Endothelial cell of umbilical vein (primary cell): ENCODE results near the gene LILRA2. TPM values are rescaled to one million over a fixed set of nuclear protein-coding genes. Genes with fewer than 3 reads are reported as not detected.

Experiments used
- BruUV-seq: library from RNA; stranded (reverse); fragments of 400-500 nt; replicated peaks from 2 replicates; lab custom pipeline; 2021; lab: Mats Ljungman, UMichigan
- CTCF ChIA-PET: fragments of 300-600, 350-600 bp; sonication (Branson Sonifier 250); formaldehyde crosslinking; loops from one replicate; lab custom pipeline; 2021; ENCODE audit warnings: antibody characterized with exemption, inconsistent platforms; lab: Charles Lee
- POLR2A ChIA-PET: fragments of 300-600, 350-600 bp; sonication (Branson Sonifier 250); formaldehyde crosslinking; loops from one replicate; lab custom pipeline; 2021; ENCODE audit warnings: antibody characterized with exemption, inconsistent platforms; lab: Charles Lee
- DNase-seq: peaks from one replicate; pipeline ENCODE4 v3.0.0-alpha.2; 2011; ENCODE audit warnings: low read depth, low spot score
- FAIRE-seq: peaks from 2 replicates; lab custom pipeline; 2011; peaks lifted over from hg19 to GRCh38; lab: Jason Lieb, UNC
- H2AFZ ChIP-seq: 2 replicates; pipeline ENCODE4 v1.6.0; 2012; ENCODE audit warnings: low read depth, low read length, control low read depth, inconsistent platforms
- H3K27ac ChIP-seq: 2 replicates; pipeline ENCODE4 v1.5.1; 2011; ENCODE audit warnings: low read depth, mild to moderate bottlenecking, control low read depth, low read length, moderate library complexity; ENCODE audit not compliant: insufficient read depth
- H3K27me3 ChIP-seq, 2 experiments: 2 replicates each; pipeline versions ENCODE4 v1.6.0 to v1.6.1; 2011; ENCODE audit warnings: low read length in 2 of 2, mixed read lengths in 1 of 2; ENCODE audit not compliant: control insufficient read depth in 2 of 2, insufficient read depth in 2 of 2
- H3K36me3 ChIP-seq, 2 experiments: 2 replicates in 1 of 2; 3 replicates in 1 of 2; pipeline ENCODE4 v1.5.1; 2011; ENCODE audit warnings: low read length in 2 of 2, mild to moderate bottlenecking in 1 of 2, moderate library complexity in 1 of 2; ENCODE audit not compliant: control insufficient read depth in 2 of 2, insufficient read depth in 2 of 2; ENCODE audit errors: extremely low read depth in 1 of 2
- H3K4me1 ChIP-seq: 3 replicates; pipeline ENCODE4 v1.5.1; 2011; ENCODE audit warnings: mild to moderate bottlenecking, low read length; ENCODE audit not compliant: control insufficient read depth, insufficient read depth; ENCODE audit errors: extremely low read depth
- H3K4me2 ChIP-seq: 2 replicates; pipeline ENCODE4 v1.6.1; 2011; ENCODE audit warnings: low read length, control low read depth, mixed read lengths; ENCODE audit not compliant: insufficient read depth
- H3K4me3 ChIP-seq, 3 experiments: fragments of 200-600 bp in 1 of 3; sonication (generic), shearing (Covaris generic) in 1 of 3; replicated peaks in 1 of 3; 2 replicates each; pipeline ENCODE4 v1.5.1; 2011 to 2016; ENCODE audit warnings: control low read depth in 3 of 3, low read length in 3 of 3, mild to moderate bottlenecking in 2 of 3, inconsistent platforms in 1 of 3, low read depth in 1 of 3, moderate library complexity in 1 of 3; ENCODE audit not compliant: insufficient read depth in 1 of 3
- H3K79me2 ChIP-seq: 2 replicates; pipeline ENCODE4 v1.6.0; 2012; ENCODE audit warnings: low read length, inconsistent platforms; ENCODE audit not compliant: control insufficient read depth, insufficient read depth
- H3K9ac ChIP-seq: replicated peaks from 2 replicates; pipeline ENCODE3; 2011; ENCODE audit warnings: low read length, control low read depth; ENCODE audit not compliant: insufficient read depth; ENCODE audit errors: extremely low read depth
- H3K9me1 ChIP-seq: replicated peaks from 3 replicates; pipeline ENCODE4 v1.6.0; 2011; ENCODE audit warnings: mild to moderate bottlenecking, low read length; ENCODE audit not compliant: control insufficient read depth, insufficient read depth; ENCODE audit errors: extremely low read depth
- H3K9me3 ChIP-seq: replicated peaks from 2 replicates; pipeline ENCODE4 v1.5.1; 2012; ENCODE audit warnings: low read length, inconsistent platforms; ENCODE audit not compliant: control insufficient read depth, insufficient read depth
- H4K20me1 ChIP-seq: replicated peaks from 2 replicates; pipeline ENCODE3; 2011; ENCODE audit warnings: mild to moderate bottlenecking, low read length; ENCODE audit not compliant: control insufficient read depth, insufficient read depth; ENCODE audit errors: extremely low read depth
- CTCF ChIP-seq, 2 donors: IDR thresholded peaks; 1 replicate in 1 of 2; 2 replicates in 1 of 2; pipeline ENCODE4 v1.5.1; 2011; ENCODE audit warnings: low read length in 2 of 2, mild to moderate bottlenecking in 2 of 2, moderate library complexity in 2 of 2, control low read depth in 1 of 2, inconsistent platforms in 1 of 2, low read depth in 1 of 2; ENCODE audit not compliant: insufficient read depth in 1 of 2; ENCODE audit errors: extremely low read depth in 1 of 2
- EZH2 ChIP-seq: IDR thresholded peaks from 2 replicates; pipeline ENCODE4 v1.6.1; 2012; ENCODE audit warnings: borderline replicate concordance, low read depth, mild to moderate bottlenecking, moderate library complexity, low read length, inconsistent platforms; ENCODE audit not compliant: severe bottlenecking
- FOS ChIP-seq: IDR thresholded peaks from 2 replicates; pipeline ENCODE4 v1.6.1; 2011; ENCODE audit warnings: mild to moderate bottlenecking, low read length, moderate library complexity, borderline replicate concordance; ENCODE audit not compliant: insufficient read depth
- GATA2 ChIP-seq: IDR thresholded peaks from 2 replicates; pipeline ENCODE4 v1.7.0; 2011; ENCODE audit warnings: low read depth, mild to moderate bottlenecking, moderate library complexity, mixed read lengths, low read length; ENCODE audit not compliant: insufficient read length, insufficient read depth
- JUN ChIP-seq: IDR thresholded peaks from 2 replicates; pipeline ENCODE4 v1.6.1; 2011; ENCODE audit warnings: borderline replicate concordance, low read depth; ENCODE audit not compliant: insufficient read length, insufficient read depth
- MAX ChIP-seq: IDR thresholded peaks from 2 replicates; pipeline ENCODE4 v1.6.1; 2011; ENCODE audit not compliant: insufficient read depth, insufficient read length
- MYC ChIP-seq: IDR thresholded peaks from one replicate; pipeline ENCODE4 v1.6.1; 2011; ENCODE audit warnings: mild to moderate bottlenecking, low read depth, low read length
- POLR2A ChIP-seq: IDR thresholded peaks from 2 replicates; pipeline ENCODE4 v1.6.1; 2012; ENCODE audit warnings: low read depth, mild to moderate bottlenecking, control low read depth, low read length
- POLR2AphosphoS5 ChIP-seq: IDR thresholded peaks from 2 replicates; pipeline ENCODE4 v1.6.1; 2012; ENCODE audit warnings: low read depth, mild to moderate bottlenecking, control low read depth, low read length, moderate library complexity; ENCODE audit not compliant: insufficient read depth
- dilution Hi-C: fragments of 300-500 bp; cut with MboI; formaldehyde crosslinking; loops from one replicate; pipeline ENCODE4 v1.15.0; 2019; ENCODE audit warnings: low sequenced_read_pairs; ENCODE audit not compliant: extremely low pct_ligation_motif_present
- intact Hi-C: fragments of 100-400 bp; cut with micrococcal nuclease; formaldehyde crosslinking; loops from one replicate; pipeline ENCODE4 v1.10.0; 2022
- polyA plus RNA-seq, 4 experiments: library from polyadenylated mRNA; depleted of rRNA in 3 of 4; stranded (reverse) in 3 of 4; unstranded in 1 of 4; fragments of >200 nt; gene quantifications; 2 replicates each; pipeline versions ENCODE4 v1.2.1 to v1.2.3, GENCODE V29; 2011 to 2012; ENCODE audit warnings: missing spikeins in 1 of 4
- total RNA-seq: library from RNA; stranded (reverse); gene quantifications from 2 replicates; pipeline ENCODE4 v1.2.3, GENCODE V29; 2021

Gene LILRA2
- total and polyA plus RNA-seq, 2 donors (not counting 3 experiments of a cell fraction or from before 2014, with no cell fraction given) = not detected

GRCh38 chr19:54526972-54527371, 46.6 kb upstream of the LILRA2 start:
- Histone ChIP-seq H3K4me3 (no peak overlapping the region), H4K20me1 (no peaks in the 10 kb centered on the region), H3K4me2 (no peak overlapping the region), H3K9me3 (no peaks in the 10 kb centered on the region), H3K79me2 (no peaks in the 10 kb centered on the region), H3K4me1 (peaks cover 20% of the 10 kb centered on the region), H3K27me3 (no peaks in the 10 kb centered on the region), H3K36me3 (no peaks in the 10 kb centered on the region), H3K9ac (no peak overlapping the region), H3K27ac (no peak overlapping the region), H2AFZ (no peak overlapping the region), H3K9me1 (no peaks in the 10 kb centered on the region)
- ChIA-PET CTCF (interaction anchor here (1.4 kb wide), 1 partner anchor 10 kb away, joined by 3 read pairs; no protein-coding TSS in a partner anchor), POLR2A (no interaction called here)
- no peak for TF ChIP-seq EZH2
- TF ChIP-seq MAX = no peak
- TF ChIP-seq JUN = no peak
- no peak for TF ChIP-seq GATA2
- no peak for TF ChIP-seq POLR2AphosphoS5
- no peak for TF ChIP-seq POLR2A
- no peak for TF ChIP-seq CTCF (IDR thresholded peaks at IDR 0.05; ENCODE audit: extremely low read depth in 1 of 2, insufficient read depth in 1 of 2, low read depth in 1 of 2, low read length in 2 of 2)
- TF ChIP-seq MYC = no peak
- no peak for TF ChIP-seq FOS
- intact Hi-C loops = no loop called here
- no peak for FAIRE-seq
- dilution Hi-C loops = no loop called here
- no peak for DNase-seq
- no TSS peak for BruUV-seq
